OCI-LY7 (cell line): ENCODE measurements around the gene CCDC102B. TPM values are rescaled to one million over a fixed set of nuclear protein-coding genes. Genes with fewer than 3 reads are reported as not detected.

Source experiments
- BruUV-seq: library from RNA; stranded (reverse); fragments of 400-500 nt; replicated peaks from 2 replicates; lab custom pipeline; 2021; lab: Mats Ljungman, UMichigan
- CTCF ChIA-PET: fragments of 300-600 bp; sonication (Branson Sonifier 250); formaldehyde crosslinking; loops from one replicate; lab custom pipeline; 2022; ENCODE audit warnings: antibody characterized with exemption; ENCODE audit not compliant: unreplicated experiment; lab: Charles Lee
- POLR2A ChIA-PET: fragments of 300-600 bp; sonication (Branson Sonifier 250); formaldehyde crosslinking; loops from one replicate; lab custom pipeline; 2022; ENCODE audit warnings: antibody characterized with exemption; lab: Charles Lee
- DNase-seq: peaks from one replicate; pipeline ENCODE4 v3.0.0-alpha.2; 2015; ENCODE audit warnings: low spot score
- H2AFZ ChIP-seq: fragments of 200-600 bp; sonication (generic), shearing (Covaris generic); 2 replicates; pipeline ENCODE4 v1.6.1; 2014; ENCODE audit warnings: mild to moderate bottlenecking, antibody characterized with exemption, low read length, moderate library complexity
- H3K27ac ChIP-seq: fragments of 200-600 bp; sonication (generic); 2 replicates; pipeline ENCODE4 v1.5.1; 2014; ENCODE audit warnings: mixed run types, low read depth, mild to moderate bottlenecking, moderate library complexity, low read length, inconsistent platforms; ENCODE audit not compliant: poor library complexity, severe bottlenecking
- H3K36me3 ChIP-seq: fragments of 200-600 bp; sonication (generic); 2 replicates; pipeline ENCODE4 v1.6.1; 2014; ENCODE audit warnings: mild to moderate bottlenecking, antibody characterized with exemption, low read length, moderate library complexity, mixed read lengths; ENCODE audit not compliant: insufficient read depth
- H3K4me1 ChIP-seq: fragments of 200-600 bp; sonication (generic); 2 replicates; pipeline ENCODE4 v1.5.1; 2014; ENCODE audit warnings: mild to moderate bottlenecking, low read length; ENCODE audit not compliant: insufficient read depth, poor library complexity, severe bottlenecking
- H3K4me2 ChIP-seq: fragments of 200-600 bp; sonication (generic); 2 replicates; pipeline ENCODE4 v1.6.1; 2014; ENCODE audit warnings: mild to moderate bottlenecking, low read length
- H3K4me3 ChIP-seq: fragments of 200-600 bp; sonication (generic); 2 replicates; pipeline ENCODE4 v1.5.1; 2014; ENCODE audit warnings: mild to moderate bottlenecking, low read depth, low read length; ENCODE audit not compliant: poor library complexity, severe bottlenecking
- H3K79me2 ChIP-seq: fragments of 200-600 bp; sonication (generic); 2 replicates; pipeline ENCODE4 v1.6.1; 2016; ENCODE audit warnings: low read depth, mild to moderate bottlenecking, low read length, moderate library complexity, mixed read lengths; ENCODE audit not compliant: insufficient read depth
- H3K9me2 ChIP-seq: fragments of 200-600 bp; sonication (generic); 2 replicates; pipeline ENCODE4 v1.6.1; 2016; ENCODE audit warnings: mild to moderate bottlenecking, low read length, mixed read lengths; ENCODE audit not compliant: insufficient read depth
- H3K9me3 ChIP-seq: fragments of 200-600 bp; sonication (generic); 2 replicates; pipeline ENCODE4 v1.6.1; 2014; ENCODE audit warnings: mild to moderate bottlenecking, mixed run types, low read length, mixed read lengths
- H4K20me1 ChIP-seq: fragments of 200-600 bp; sonication (generic); 2 replicates; pipeline ENCODE4 v1.6.1; 2014; ENCODE audit warnings: mild to moderate bottlenecking, antibody characterized with exemption, low read length, moderate library complexity, mixed read lengths; ENCODE audit not compliant: insufficient read depth
- EZH2phosphoT487 ChIP-seq: fragments of 200-600 bp; sonication (generic); IDR thresholded peaks from 2 replicates; pipeline ENCODE4 v1.6.1; 2018; ENCODE audit warnings: low read depth, borderline replicate concordance, mild to moderate bottlenecking, mixed run types, antibody characterized with exemption, low read length, moderate library complexity, mixed read lengths
- intact Hi-C: fragments of 100-400 bp; cut with micrococcal nuclease; formaldehyde crosslinking; loops from one replicate; pipeline ENCODE4 v1.10.0; 2022; ENCODE audit not compliant: unreplicated experiment
- small RNA-seq: library from RNA; depleted of rRNA; stranded (forward); fragments of <200 nt; gene quantifications from one replicate; pipeline ENCODE3, GENCODE V24; 2014
- total RNA-seq, 2 experiments: library from RNA; depleted of rRNA in 1 of 2; stranded (reverse); fragments of >200 nt in 1 of 2; shearing (Covaris generic) in 1 of 2; gene quantifications; 2 replicates each; pipeline ENCODE4 v1.2.3, GENCODE V29; 2014 to 2022
- TF ChIP-seq, protein P1 (sequence below): fragments of 200-600 bp; sonication (generic); conservative IDR thresholded peaks from 2 replicates; pipeline ENCODE4 v1.5.1; 2014; ENCODE audit warnings: mild to moderate bottlenecking, antibody characterized with exemption, low read length, moderate library complexity, mixed read lengths

CCDC102B gene
- total RNA-seq, 2 experiments from 2014 or later = 0.46 to 0.54 TPM

DNA sequence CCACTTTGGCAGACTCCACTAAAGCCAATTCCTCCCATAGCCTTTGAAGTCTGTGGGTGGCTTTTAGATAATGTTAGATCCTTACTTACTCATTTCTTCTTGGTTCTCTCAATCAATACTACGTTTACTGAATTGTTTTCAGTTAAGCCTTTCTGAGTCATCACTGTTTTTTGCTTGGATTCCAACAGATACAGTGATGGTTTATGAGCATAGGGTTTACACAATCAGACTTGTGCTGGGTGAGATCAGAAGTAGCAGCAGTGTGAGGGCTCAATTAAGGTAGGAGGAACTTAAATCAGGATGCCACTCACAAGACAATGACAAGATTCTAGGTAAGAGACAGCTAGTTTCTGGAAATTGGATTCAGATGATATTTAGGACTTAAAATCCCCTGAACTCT is 305.1 kb downstream of the CCDC102B start:
- ChIA-PET POLR2A (no interaction called here), CTCF (no interaction called here)
- intact Hi-C loops = no loop called here

More for the DNA sequence above, 305.1 kb downstream of the CCDC102B start:
- Histone ChIP-seq H2AFZ (no peak overlapping the region), H4K20me1 (no peaks in the 10 kb centered on the region), H3K79me2 (no peaks in the 10 kb centered on the region), H3K9me2 (no peaks in the 10 kb centered on the region), H3K4me3 (no peak overlapping the region), H3K27ac (no peak overlapping the region), H3K4me2 (no peak overlapping the region), H3K4me1 (no peaks in the 10 kb centered on the region), H3K36me3 (no peaks in the 10 kb centered on the region), H3K9me3 (no peaks in the 10 kb centered on the region)
- DNase-seq = no peak
- TF ChIP-seq, protein P1, sequence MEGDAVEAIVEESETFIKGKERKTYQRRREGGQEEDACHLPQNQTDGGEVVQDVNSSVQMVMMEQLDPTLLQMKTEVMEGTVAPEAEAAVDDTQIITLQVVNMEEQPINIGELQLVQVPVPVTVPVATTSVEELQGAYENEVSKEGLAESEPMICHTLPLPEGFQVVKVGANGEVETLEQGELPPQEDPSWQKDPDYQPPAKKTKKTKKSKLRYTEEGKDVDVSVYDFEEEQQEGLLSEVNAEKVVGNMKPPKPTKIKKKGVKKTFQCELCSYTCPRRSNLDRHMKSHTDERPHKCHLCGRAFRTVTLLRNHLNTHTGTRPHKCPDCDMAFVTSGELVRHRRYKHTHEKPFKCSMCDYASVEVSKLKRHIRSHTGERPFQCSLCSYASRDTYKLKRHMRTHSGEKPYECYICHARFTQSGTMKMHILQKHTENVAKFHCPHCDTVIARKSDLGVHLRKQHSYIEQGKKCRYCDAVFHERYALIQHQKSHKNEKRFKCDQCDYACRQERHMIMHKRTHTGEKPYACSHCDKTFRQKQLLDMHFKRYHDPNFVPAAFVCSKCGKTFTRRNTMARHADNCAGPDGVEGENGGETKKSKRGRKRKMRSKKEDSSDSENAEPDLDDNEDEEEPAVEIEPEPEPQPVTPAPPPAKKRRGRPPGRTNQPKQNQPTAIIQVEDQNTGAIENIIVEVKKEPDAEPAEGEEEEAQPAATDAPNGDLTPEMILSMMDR = no peak
- TF ChIP-seq EZH2phosphoT487 = no peak
- BruUV-seq = no TSS peak

Small RNA genes within 50 kb of the gene (small RNA-seq; reads per million reads assigned to genes)
- gene RNU6-39P = not detected

Other genes with a start within 250 kb of the CCDC102B start
- 14.8 and 16.6 TPM in 2 replicates for gene TMX3, start 83.0 kb upstream of the CCDC102B start, total RNA-seq (2014; rRNA removed; shearing (Covaris generic))
- 25.9 and 27.3 TPM in 2 replicates for gene TMX3, start 83.0 kb upstream of the CCDC102B start, total RNA-seq (2022)